GM18508 (cell line): ENCODE data around the gene DIS3L2.
"Not testable (repeated sequence)": the region's sequence is repeated elsewhere in the genome, so short reads cannot be mapped to it uniquely, and the experiment has no call there.

ENCODE experiments used
- ATAC-seq: cut with Tn5 transposase; IDR thresholded peaks from one replicate; pipeline ENCODE4 v1.9.1; 2021; ENCODE audit warnings: moderate number of reproducible peaks; ENCODE audit not compliant: insufficient read depth, unreplicated experiment

The DIS3L2 gene

DNA sequence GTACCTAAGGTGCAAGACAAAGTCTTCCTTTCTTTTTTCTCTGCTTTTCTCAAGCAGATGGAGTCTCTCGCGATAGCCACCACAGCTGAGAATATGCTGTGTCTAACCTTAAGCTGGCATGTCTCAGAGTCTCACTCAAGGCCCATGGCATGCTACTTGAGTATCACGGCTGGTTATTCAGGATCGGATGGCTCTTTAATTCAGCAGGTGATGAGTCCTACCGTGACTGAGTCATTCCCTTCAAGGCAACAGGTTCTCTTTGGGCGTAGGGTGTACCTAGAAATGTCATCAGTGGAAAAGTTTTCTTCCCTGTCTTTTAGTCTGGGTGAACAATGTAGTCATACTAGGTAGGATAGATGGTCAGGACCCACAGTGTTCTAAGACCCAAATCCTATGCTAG, 136.2 kb downstream of the DIS3L2 start:
- no peak for ATAC-seq

GRCh38 chr2:232102380-232102779, 140.9 kb downstream of the DIS3L2 start:
- no peak for ATAC-seq

- ATAC-seq: no peak
Observed at GRCh38 chr2:232103140-232103737, 141.7 kb downstream of the DIS3L2 start.

DNA sequence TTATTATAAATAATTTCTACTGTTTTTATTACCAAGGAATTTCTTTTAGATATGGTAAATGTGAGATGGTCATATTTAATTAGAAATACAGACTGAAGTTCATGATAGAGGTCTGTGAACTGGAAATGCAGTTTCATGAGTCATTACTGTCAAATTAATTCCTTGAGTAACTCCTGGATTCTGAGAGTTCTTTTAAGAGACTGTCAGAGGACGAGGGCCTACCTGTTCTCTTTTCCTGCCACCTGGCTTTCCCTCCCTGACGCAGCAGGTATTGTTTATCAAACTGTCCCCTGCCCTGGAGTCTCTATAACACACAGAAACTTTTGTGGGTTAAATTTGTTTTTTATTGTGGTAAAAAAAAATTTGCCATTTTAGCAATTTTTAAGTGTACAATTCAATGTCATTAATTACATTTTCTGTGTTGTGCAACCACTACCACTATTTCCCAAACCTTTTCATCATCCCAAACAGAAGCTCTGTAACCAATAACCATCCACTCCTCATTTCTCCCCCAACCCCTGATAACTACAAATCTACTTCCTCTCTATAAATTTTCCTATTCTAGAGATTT, 142.6 kb downstream of the DIS3L2 start:
- no peak for ATAC-seq

GRCh38 chr2:232111551-232111950, 150.0 kb downstream of the DIS3L2 start:
- ATAC-seq: no peak

DNA sequence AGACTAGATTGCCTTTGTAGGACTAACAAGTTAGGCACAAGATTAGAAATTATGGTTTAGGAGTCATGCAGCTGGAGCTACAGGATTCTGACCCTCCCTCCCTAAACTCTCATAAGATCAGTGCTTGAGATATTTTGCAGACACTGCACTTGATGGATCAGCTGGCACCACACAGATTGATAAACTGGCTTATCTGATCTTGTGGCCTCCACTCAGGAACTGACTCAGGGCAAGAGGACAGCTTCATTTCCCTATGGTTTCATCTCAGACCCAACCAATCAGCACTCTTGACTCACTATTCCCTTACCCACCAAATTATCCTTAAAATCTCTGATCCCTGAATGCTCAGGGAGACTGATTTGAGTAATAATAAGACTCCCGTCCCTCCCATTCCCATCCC, 152.3 kb downstream of the DIS3L2 start:
- no peak for ATAC-seq

GRCh38 chr2:232115728-232116361, 154.3 kb downstream of the DIS3L2 start:
- not testable (repeated sequence) for ATAC-seq

GRCh38 chr2:232116852-232117251, 155.3 kb downstream of the DIS3L2 start:
- no peak for ATAC-seq

GRCh38 chr2:232117413-232117812, 155.9 kb downstream of the DIS3L2 start:
- no peak for ATAC-seq

- no peak for ATAC-seq
Observed at GRCh38 chr2:232120911-232121310, 159.4 kb downstream of the DIS3L2 start.

DNA sequence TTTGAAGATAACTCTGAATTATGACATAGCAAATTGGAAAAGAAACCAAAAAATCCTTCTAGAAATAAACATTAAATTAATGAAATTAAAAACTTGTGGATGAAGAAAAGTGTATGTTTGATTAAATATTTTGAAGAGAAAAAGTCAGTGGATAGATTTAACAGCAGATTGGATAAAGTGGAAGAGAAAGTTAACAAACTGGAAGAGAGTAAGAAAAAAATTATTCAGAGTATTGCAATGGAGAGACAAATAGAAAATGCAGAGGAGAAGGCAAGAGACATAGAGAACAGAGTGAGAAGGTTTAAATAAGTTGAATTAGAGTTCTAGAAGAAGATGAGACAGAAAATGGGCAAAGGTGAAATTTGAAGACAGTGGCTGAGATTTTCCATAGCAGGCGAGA, 162.8 kb downstream of the DIS3L2 start:
- ATAC-seq: no peak

- ATAC-seq: no peak
Observed at GRCh38 chr2:232126301-232127099, 165.0 kb downstream of the DIS3L2 start.

- no peak for ATAC-seq
Observed at GRCh38 chr2:232129483-232129882, 168.0 kb downstream of the DIS3L2 start.

GRCh38 chr2:232132181-232132580, 170.7 kb downstream of the DIS3L2 start:
- no peak for ATAC-seq

- ATAC-seq: no peak
Observed at GRCh38 chr2:232133078-232133477, 171.6 kb downstream of the DIS3L2 start.

DNA sequence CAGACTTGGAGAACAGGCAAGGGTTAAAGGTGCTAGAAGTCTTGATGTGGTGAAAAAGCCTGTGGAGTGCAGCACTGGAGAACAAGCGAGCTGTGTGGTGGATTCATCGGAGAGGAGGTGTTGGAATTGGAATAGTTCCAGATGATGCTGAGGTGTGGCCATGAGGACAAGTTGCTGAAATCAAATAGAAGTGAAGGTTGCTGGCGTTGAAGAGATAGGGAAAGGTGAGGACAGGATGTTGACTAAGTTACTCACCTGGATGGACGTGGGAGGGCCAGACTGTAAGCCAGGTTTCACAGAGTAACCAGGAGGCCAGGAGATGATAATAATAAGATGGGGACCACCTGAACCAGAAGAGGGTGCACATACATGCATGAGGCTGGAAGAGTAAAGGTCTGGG, 173.4 kb downstream of the DIS3L2 start:
- ATAC-seq: no peak

DNA sequence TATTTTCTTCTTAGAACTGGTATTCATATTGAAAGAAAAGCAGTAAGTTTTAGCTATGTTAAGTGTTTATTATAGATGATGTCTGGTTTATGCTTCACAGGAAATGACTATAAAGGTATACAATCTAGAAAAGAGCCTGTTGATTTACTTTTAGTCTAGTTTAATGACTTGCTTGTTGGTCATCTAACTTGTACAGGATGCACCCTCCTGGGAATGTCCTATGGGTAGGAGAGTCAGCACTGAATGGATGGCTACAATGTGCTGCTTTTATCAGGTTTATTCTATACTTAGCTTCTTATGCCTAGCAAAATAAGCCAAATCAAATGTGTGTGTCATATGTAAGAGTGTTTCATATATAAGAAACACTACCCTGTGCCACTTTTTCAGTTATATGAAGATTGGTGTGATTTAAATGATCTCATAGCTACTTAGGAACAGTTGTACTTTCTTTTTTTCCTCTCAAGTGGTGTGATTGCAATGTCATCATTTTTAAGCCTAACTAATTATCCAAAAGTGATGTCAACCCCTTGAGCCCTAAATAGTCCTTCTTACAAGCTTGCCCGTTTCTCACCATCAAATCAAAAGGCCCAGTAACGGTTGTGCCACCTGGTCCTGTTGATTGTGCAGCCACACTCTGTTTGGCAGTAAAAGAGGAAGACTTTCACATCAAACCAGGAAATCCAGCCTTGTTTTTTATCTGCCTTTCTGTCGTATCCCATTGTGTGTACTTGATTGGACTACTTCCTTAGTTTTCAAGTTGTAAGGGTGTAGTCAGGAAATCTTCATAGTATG, 176.0 kb downstream of the DIS3L2 start:
- no peak for ATAC-seq

GRCh38 chr2:232138441-232138840, 176.9 kb downstream of the DIS3L2 start:
- ATAC-seq: no peak

- no peak for ATAC-seq
Observed at GRCh38 chr2:232139171-232139594, 177.7 kb downstream of the DIS3L2 start.

GRCh38 chr2:232139786-232140562, 178.5 kb downstream of the DIS3L2 start:
- ATAC-seq: no peak
